COLO668 (cell line): ENCODE data around the gene CEBPA.

ENCODE experiments used
- DNase-seq: peaks from one replicate; lab custom pipeline; 2025; ENCODE audit not compliant: unreplicated experiment; lab: John Stamatoyannopoulos, UW

Gene CEBPA

DNA sequence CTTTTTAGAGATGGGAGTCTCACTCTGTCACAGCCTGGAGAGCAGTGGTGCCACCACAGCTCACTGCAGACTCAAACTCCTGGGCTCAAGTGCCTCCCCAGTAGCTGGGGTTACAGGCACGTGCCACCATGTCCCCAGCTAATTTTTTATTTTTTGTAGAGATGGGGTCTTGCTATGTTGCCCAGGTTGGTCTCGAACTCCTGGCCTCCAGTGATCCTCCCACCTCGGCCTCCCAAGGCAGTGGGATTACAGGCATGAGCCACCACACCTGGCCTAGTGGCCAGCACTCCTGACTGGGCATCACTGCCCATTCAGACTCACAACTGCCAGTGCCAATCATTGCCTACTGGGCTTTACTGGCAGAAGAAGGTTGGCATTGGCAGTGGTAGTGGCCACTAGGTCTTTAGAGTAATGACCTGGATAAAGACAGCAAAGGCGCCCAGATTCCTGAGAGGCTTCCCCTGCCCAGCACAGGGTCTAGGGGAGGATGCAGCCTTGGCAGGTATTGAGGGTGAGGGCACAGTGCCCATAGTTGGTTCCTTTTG lies 49.8 kb downstream of the CEBPA start:
- no peak for DNase-seq

DNA sequence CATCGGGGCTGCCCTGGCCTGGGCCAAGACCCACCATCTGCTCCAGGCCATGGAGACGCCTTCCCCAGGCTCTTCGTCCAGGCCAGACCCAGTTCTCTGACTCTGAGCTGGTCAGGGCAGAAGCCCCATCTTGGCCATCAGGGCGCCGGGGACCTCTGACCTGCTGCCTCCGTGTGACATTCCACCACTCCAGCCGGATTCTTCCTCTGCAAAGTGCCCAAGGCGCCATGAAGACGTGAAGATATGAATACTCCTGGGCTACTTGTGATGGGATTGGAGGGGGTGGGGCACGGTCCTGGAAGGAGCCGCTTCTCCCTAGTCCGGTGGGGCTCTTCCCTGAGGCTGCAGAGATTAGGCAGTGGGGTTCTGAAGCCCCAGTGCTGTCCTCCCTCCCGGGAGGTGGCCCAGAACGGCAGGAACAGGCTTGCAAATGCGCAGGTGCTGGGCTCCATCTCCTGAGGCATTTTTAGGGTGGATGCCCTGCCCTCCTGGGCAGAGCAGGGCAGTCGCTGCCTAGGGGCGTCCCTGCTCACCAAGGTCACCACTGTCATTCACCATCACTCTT lies 50.7 kb downstream of the CEBPA start:
- no peak for DNase-seq

DNA sequence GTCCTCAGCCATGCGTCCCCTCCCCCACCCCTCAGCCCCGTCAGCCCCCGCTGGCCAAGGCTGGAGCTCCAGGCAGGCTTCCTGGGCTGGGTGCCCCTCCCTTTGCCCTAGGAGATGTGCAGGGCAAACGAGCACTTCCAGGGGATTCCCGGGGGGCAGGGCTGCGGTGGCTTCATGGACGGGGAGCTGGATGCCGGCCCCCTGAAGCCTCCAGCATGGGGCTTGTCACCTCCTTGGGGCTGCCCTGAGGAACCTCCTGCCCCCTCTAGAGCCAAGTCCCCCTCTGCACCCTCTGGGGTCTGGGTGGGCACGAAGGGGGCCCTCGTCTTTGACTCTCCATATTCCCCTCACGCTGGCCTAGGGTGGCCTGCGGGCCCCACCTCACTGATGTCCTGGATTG lies 51.3 kb downstream of the CEBPA start:
- no peak for DNase-seq

DNA sequence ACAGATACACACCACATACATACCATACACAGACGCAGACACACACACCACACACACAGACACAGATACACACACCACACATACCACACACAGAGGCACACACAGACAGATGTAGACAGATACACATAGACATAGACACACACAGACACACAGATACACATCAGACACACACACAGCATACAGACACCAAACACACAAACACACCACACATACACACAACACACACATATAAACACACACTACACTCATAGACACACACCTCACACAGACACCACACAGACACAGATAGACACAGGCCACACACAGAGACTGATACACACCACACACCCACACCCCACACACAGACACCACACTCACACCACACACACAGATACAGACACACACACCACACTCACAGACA lies 51.8 kb downstream of the CEBPA start:
- DNase-seq = no peak
